Epithelial cell of prostate (primary cell): ENCODE results near the gene DLGAP1.
"Not testable (repeated sequence)": the region's sequence is repeated elsewhere in the genome, so short reads cannot be mapped to it uniquely, and the experiment has no call there.

ENCODE experiments used
- DNase-seq: peaks from one replicate; pipeline ENCODE4 v3.0.0-alpha.2; 2011; ENCODE audit warnings: low read depth, low spot score
- H3K27ac ChIP-seq: fragments of 450-650 bp; 2 replicates; pipeline ENCODE4 v1.5.1; 2017; ENCODE audit warnings: mild to moderate bottlenecking

DLGAP1 gene

GRCh38 chr18:3592864-3593263, 862.2 kb downstream of the DLGAP1 start:
- DNase-seq: no peak
- peak overlapping the region; percentile 99 for H3K27ac ChIP-seq

GRCh38 chr18:3590096-3590630, 864.9 kb downstream of the DLGAP1 start:
- peak overlapping the region; percentile 8 for H3K27ac ChIP-seq
- DNase-seq: no peak

GRCh38 chr18:3585656-3586509, 869.2 kb downstream of the DLGAP1 start:
- H3K27ac ChIP-seq: peak overlapping the region; percentile 37
- DNase-seq: no peak

GRCh38 chr18:3584897-3585460, 870.1 kb downstream of the DLGAP1 start:
- peak overlapping the region; percentile 37 for H3K27ac ChIP-seq
- no peak for DNase-seq

- H3K27ac ChIP-seq: peak overlapping the region; percentile 37
- DNase-seq: no peak
Measured at GRCh38 chr18:3584266-3584861, 870.7 kb downstream of the DLGAP1 start.

GRCh38 chr18:3583873-3584247, 871.2 kb downstream of the DLGAP1 start:
- H3K27ac ChIP-seq: peak overlapping the region; percentile 37
- no peak for DNase-seq

GRCh38 chr18:3583106-3583872, 871.8 kb downstream of the DLGAP1 start:
- H3K27ac ChIP-seq: peak overlapping the region; percentile 37
- DNase-seq: not testable (repeated sequence)

- DNase-seq: no peak
- H3K27ac ChIP-seq: no peak overlapping the region
Measured at GRCh38 chr18:3581890-3582289, 873.2 kb downstream of the DLGAP1 start.

- not testable (repeated sequence) for H3K27ac ChIP-seq, DNase-seq
Measured at GRCh38 chr18:3580523-3581025, 874.5 kb downstream of the DLGAP1 start.

GRCh38 chr18:3579701-3580100, 875.4 kb downstream of the DLGAP1 start:
- H3K27ac ChIP-seq: peak overlapping the region; percentile 32
- no peak for DNase-seq

- DNase-seq: no peak
- peak overlapping the region; percentile 32 for H3K27ac ChIP-seq
Measured at GRCh38 chr18:3578621-3579020, 876.5 kb downstream of the DLGAP1 start.

- no peak for DNase-seq
- H3K27ac ChIP-seq: no peak overlapping the region
Measured at GRCh38 chr18:3577281-3577855, 877.7 kb downstream of the DLGAP1 start.

GRCh38 chr18:3572761-3573160, 882.3 kb downstream of the DLGAP1 start:
- H3K27ac ChIP-seq: no peak overlapping the region
- no peak for DNase-seq

- DNase-seq: no peak
- H3K27ac ChIP-seq: no peak overlapping the region
Measured at GRCh38 chr18:3566851-3567250, 888.3 kb downstream of the DLGAP1 start.

GRCh38 chr18:3560755-3561154, 894.4 kb downstream of the DLGAP1 start:
- no peak overlapping the region for H3K27ac ChIP-seq
- DNase-seq: no peak

GRCh38 chr18:3554811-3555427, 900.2 kb downstream of the DLGAP1 start:
- no peak overlapping the region for H3K27ac ChIP-seq

GRCh38 chr18:3554091-3554601, 901.0 kb downstream of the DLGAP1 start:
- H3K27ac ChIP-seq: no peak overlapping the region
- no peak for DNase-seq

More at GRCh38 chr18:3554811-3555427, 900.2 kb downstream of the DLGAP1 start:
- no peak for DNase-seq

- no peak overlapping the region for H3K27ac ChIP-seq
- no peak for DNase-seq
Measured at GRCh38 chr18:3552305-3552704, 902.8 kb downstream of the DLGAP1 start.
